ENCODE measurements around the gene HSCB. TPM values are rescaled to one million over a fixed set of nuclear protein-coding genes. Genes with fewer than 3 reads are reported as not detected.

HSCB gene
- total and polyA plus RNA-seq, 9 of the 15 experiments (the other 6 are each of a cell fraction or from before 2014, with no cell fraction given): 2.6 to 13.1 (median 8.6) TPM

GRCh38 chr22:28766628-28767027 is 24.8 kb downstream of the HSCB start:
- BruUV-seq (replicated peaks): no TSS peak

More at GRCh38 chr22:28766628-28767027, 24.8 kb downstream of the HSCB start:
- no peak for FAIRE-seq
- no peak for DNase-seq (ENCODE audit: extremely low read depth in 1 of 4, low spot score in 3 of 4)
- Histone ChIP-seq H3K4me2 (ENCODE audit: insufficient read depth, low read length) (no peak overlapping the region), H3K27ac (ENCODE audit: extremely low read depth, low read depth, low read length) (no peak overlapping the region), H3K9ac (ENCODE audit: insufficient read depth in 1 of 2, low read depth in 2 of 2, low read length in 2 of 2) (no peak overlapping the region), H3K4me1 (replicated peaks in 1 of 2; ENCODE audit: control insufficient read depth in 2 of 2, insufficient read depth in 2 of 2, low read length in 2 of 2) (no peaks in the 10 kb centered on the region; a peak in 1 of 5 replicates), H3K4me3 (no peak overlapping the region), H4K20me1 (replicated peaks; ENCODE audit: control insufficient read depth, insufficient read depth, low read length) (no peaks in the 10 kb centered on the region), H2AFZ (ENCODE audit: low read depth, low read length) (no peak overlapping the region), H3K27me3 (ENCODE audit: control insufficient read depth in 2 of 2, insufficient read depth in 2 of 2, low read length in 2 of 2) (no peaks in the 10 kb centered on the region), H3K9me1 (ENCODE audit: control insufficient read depth, insufficient read depth, low read length) (no peaks in the 10 kb centered on the region), H3K36me3 (ENCODE audit: control insufficient read depth, insufficient read depth, low read length) (no peaks in the 10 kb centered on the region), H3K79me2 (ENCODE audit: control insufficient read depth, insufficient read depth, low read length) (no peaks in the 10 kb centered on the region), H3K9me3 (replicated peaks; ENCODE audit: control insufficient read depth, insufficient read depth, low read depth, low read length) (no peaks in the 10 kb centered on the region)
- TF ChIP-seq ZNF146 (CRISPR knock-in tag; IDR thresholded peaks at IDR 0.05; ENCODE audit: unreplicated experiment) (no peak), NELFE (IDR thresholded peaks at IDR 0.05; ENCODE audit: insufficient read depth, insufficient read length) (no peak), ZBTB43 (CRISPR knock-in tag; IDR thresholded peaks at IDR 0.05) (no peak), RBM25 (IDR thresholded peaks at IDR 0.05; ENCODE audit: low read depth, low read length, severe bottlenecking) (peak; percentile 54)
- ChIA-PET CTCF (ENCODE audit: low intra/inter-chr PET ratio) (no interaction called here), POLR2A (interaction anchor here (0.8 kb wide), 1 partner anchor 33 kb away, joined by 3 read pairs; no protein-coding TSS in a partner anchor)
- WGBS (ENCODE audit: insufficient coverage, low coverage, missing lambda C conversion rate): 74% methylated on average over 3 of the region's 3 CpGs
- in situ Hi-C loops (cut with MboI): no loop called here
- intact Hi-C loops (cut with micrococcal nuclease): no loop called here
- no peak for ATAC-seq

Data from K562 (cell line).